ENCODE measurements around the gene SP3.

SP3 gene

DNA sequence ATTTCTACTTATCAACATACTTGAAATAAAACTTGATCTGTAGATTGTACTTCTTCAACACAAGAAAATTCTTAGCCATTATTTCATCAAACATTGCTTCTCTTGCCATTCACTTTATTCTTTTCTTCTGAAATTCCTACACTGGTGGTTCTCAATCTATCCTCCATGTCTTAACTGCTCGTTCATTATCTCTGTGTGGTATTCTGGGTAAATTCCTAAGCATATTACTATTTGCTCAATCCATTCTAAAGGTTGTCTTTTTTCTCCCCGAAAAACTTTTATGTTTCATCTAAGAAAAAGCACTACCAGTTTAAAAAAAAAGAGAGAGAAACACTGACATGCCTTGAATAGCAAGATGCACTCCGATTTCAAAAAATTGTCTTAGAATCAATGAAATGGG lies 18.0 kb downstream of the SP3 start:
- Histone ChIP-seq H3K79me2 (ENCODE audit: low read length) (peaks cover 100% of the 10 kb centered on the region), H3K36me3 (replicated peaks; ENCODE audit: low read depth, low read length) (peaks cover 44% of the 10 kb centered on the region), H3K27ac (ENCODE audit: low read length) (no peak overlapping the region), H3K9me3 (ENCODE audit: insufficient read depth, low read length) (no peaks in the 10 kb centered on the region), H3K4me2 (ENCODE audit: low read length) (no peak overlapping the region), H3K4me3 (ENCODE audit: low read length) (no peak overlapping the region), H2AFZ (ENCODE audit: low read depth, low read length) (no peak overlapping the region), H4K20me1 (ENCODE audit: insufficient read depth, low read length) (peaks cover 93% of the 10 kb centered on the region), H3K9ac (ENCODE audit: low read length) (no peak overlapping the region), H3K27me3 (ENCODE audit: low read depth, low read length) (no peaks in the 10 kb centered on the region), H3K4me1 (ENCODE audit: low read length) (peaks cover 19% of the 10 kb centered on the region)
- TF ChIP-seq EZH2phosphoT487 (IDR thresholded peaks at IDR 0.05; ENCODE audit: low read depth), result no peak
- TF ChIP-seq, protein P1, sequence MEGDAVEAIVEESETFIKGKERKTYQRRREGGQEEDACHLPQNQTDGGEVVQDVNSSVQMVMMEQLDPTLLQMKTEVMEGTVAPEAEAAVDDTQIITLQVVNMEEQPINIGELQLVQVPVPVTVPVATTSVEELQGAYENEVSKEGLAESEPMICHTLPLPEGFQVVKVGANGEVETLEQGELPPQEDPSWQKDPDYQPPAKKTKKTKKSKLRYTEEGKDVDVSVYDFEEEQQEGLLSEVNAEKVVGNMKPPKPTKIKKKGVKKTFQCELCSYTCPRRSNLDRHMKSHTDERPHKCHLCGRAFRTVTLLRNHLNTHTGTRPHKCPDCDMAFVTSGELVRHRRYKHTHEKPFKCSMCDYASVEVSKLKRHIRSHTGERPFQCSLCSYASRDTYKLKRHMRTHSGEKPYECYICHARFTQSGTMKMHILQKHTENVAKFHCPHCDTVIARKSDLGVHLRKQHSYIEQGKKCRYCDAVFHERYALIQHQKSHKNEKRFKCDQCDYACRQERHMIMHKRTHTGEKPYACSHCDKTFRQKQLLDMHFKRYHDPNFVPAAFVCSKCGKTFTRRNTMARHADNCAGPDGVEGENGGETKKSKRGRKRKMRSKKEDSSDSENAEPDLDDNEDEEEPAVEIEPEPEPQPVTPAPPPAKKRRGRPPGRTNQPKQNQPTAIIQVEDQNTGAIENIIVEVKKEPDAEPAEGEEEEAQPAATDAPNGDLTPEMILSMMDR (IDR thresholded peaks at IDR 0.05; ENCODE audit: low read depth, low read length), result no peak

DNA sequence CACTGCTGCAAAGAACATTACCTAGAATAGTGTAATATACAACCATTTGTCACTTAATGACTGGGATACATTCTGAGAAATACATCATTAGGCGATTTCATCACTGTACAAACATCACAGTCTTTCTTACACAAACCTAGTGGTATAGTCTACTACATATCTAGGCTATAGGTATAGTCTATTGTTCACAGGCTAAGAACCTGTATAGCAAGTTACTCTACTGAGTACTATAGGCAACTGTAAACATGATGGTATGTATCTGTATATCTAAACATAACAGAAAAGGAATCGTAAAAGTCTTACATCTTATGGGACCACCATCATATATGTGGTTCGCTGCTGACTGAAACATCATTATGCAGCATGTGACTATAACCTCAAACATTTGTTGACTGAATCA lies 21.4 kb downstream of the SP3 start:
- TF ChIP-seq, protein P1 (IDR thresholded peaks at IDR 0.05; ENCODE audit: low read depth, low read length), result no peak
- TF ChIP-seq EZH2phosphoT487 (IDR thresholded peaks at IDR 0.05; ENCODE audit: low read depth), result no peak
- Histone ChIP-seq H4K20me1 (ENCODE audit: insufficient read depth, low read length) (peaks cover 92% of the 10 kb centered on the region), H3K79me2 (ENCODE audit: low read length) (peaks cover 100% of the 10 kb centered on the region), H3K4me1 (ENCODE audit: low read length) (peaks cover 42% of the 10 kb centered on the region), H3K36me3 (replicated peaks; ENCODE audit: low read depth, low read length) (peaks cover 33% of the 10 kb centered on the region), H3K9ac (ENCODE audit: low read length) (no peak overlapping the region), H3K9me3 (ENCODE audit: insufficient read depth, low read length) (no peaks in the 10 kb centered on the region), H3K4me2 (ENCODE audit: low read length) (no peak overlapping the region), H3K27ac (ENCODE audit: low read length) (no peak overlapping the region), H3K27me3 (ENCODE audit: low read depth, low read length) (no peaks in the 10 kb centered on the region), H3K4me3 (ENCODE audit: low read length) (no peak overlapping the region), H2AFZ (ENCODE audit: low read depth, low read length) (no peak overlapping the region)

DNA sequence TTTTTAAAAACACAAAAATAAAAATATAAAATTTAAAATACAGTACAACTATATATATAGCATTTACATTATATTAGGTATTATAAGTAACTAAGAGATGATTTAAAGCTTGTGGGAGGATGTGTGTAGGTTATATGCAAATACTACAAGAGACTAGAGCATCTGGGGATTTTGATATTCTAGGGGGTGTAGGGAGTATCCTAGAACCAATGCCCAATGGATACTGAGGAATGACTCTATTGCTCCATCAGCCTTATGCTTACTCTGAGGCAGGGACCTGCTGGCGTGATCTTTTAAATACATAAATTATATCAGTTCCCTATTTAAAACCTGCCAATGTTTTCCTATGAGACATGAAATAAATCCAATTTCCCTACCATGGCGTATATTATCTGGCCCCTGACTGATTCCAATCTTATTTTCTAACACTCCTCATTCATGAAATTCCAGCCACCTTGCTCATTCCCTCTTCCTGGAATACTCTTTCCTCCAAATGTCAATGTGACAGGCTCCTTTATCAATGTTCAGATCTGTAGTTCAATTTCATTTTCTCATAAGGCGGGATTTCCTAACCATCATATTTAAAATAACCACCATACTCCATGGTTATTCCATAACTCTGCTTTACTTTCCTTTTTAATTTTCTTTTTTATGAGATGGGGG lies 22.2 kb downstream of the SP3 start:
- H3K4me3 ChIP-seq (ENCODE audit: low read length), result no peak overlapping the region
- H4K20me1 ChIP-seq (ENCODE audit: insufficient read depth, low read length), result peaks cover 94% of the 10 kb centered on the region
- no peak overlapping the region for H3K27ac ChIP-seq (ENCODE audit: low read length)
- H2AFZ ChIP-seq (ENCODE audit: low read depth, low read length), result no peak overlapping the region
- H3K4me2 ChIP-seq (ENCODE audit: low read length), result no peak overlapping the region
- H3K36me3 ChIP-seq (replicated peaks; ENCODE audit: low read depth, low read length), result peaks cover 30% of the 10 kb centered on the region
- peaks cover 42% of the 10 kb centered on the region for H3K4me1 ChIP-seq (ENCODE audit: low read length)
- H3K9ac ChIP-seq (ENCODE audit: low read length), result no peak overlapping the region
- TF ChIP-seq, protein P1 (IDR thresholded peaks at IDR 0.05; ENCODE audit: low read depth, low read length), result no peak
- no peak for TF ChIP-seq EZH2phosphoT487 (IDR thresholded peaks at IDR 0.05; ENCODE audit: low read depth)
- no peaks in the 10 kb centered on the region for H3K9me3 ChIP-seq (ENCODE audit: insufficient read depth, low read length)
- peaks cover 100% of the 10 kb centered on the region for H3K79me2 ChIP-seq (ENCODE audit: low read length)
- no peaks in the 10 kb centered on the region for H3K27me3 ChIP-seq (ENCODE audit: low read depth, low read length)

DNA sequence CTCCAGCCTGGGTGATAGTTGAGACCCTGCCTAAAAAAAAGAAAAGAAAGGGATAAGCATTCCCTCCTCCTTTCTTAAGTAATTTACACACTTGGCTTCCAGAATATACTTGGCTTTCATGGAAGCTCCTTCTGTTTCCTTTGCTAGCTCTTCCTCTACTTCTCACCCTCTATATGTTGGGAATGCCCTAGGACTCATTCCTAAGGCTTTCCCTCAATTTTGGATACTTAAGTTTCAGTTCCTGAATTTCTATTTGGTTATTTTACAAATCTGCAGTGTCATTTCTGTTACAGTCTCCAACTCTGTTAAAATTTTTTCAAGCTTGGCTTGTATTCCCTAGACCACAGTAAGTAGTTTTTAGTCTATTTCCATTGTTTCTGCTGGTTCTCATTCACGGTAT lies 23.6 kb downstream of the SP3 start:
- Histone ChIP-seq H2AFZ (ENCODE audit: low read depth, low read length) (no peak overlapping the region), H3K4me2 (ENCODE audit: low read length) (no peak overlapping the region), H3K9me3 (ENCODE audit: insufficient read depth, low read length) (no peaks in the 10 kb centered on the region), H3K79me2 (ENCODE audit: low read length) (peaks cover 100% of the 10 kb centered on the region), H3K27ac (ENCODE audit: low read length) (no peak overlapping the region), H3K4me1 (ENCODE audit: low read length) (peaks cover 48% of the 10 kb centered on the region), H3K9ac (ENCODE audit: low read length) (no peak overlapping the region), H3K4me3 (ENCODE audit: low read length) (no peak overlapping the region), H4K20me1 (ENCODE audit: insufficient read depth, low read length) (peaks cover 94% of the 10 kb centered on the region), H3K27me3 (ENCODE audit: low read depth, low read length) (no peaks in the 10 kb centered on the region), H3K36me3 (replicated peaks; ENCODE audit: low read depth, low read length) (peaks cover 18% of the 10 kb centered on the region)
- no peak for TF ChIP-seq EZH2phosphoT487 (IDR thresholded peaks at IDR 0.05; ENCODE audit: low read depth)
- TF ChIP-seq, protein P1 (IDR thresholded peaks at IDR 0.05; ENCODE audit: low read depth, low read length), result no peak
